Mucosa of rectum (tissue), 2 donors: ENCODE data around the gene CCDC34.

ENCODE experiments used
- H3K27ac ChIP-seq, 2 donors: one replicate each; pipeline ENCODE4 v1.7.0; 2013; ENCODE audit warnings: inconsistent platforms in 2 of 2, low read depth in 2 of 2, low read length in 2 of 2
- H3K27me3 ChIP-seq, 2 donors: one replicate each; pipeline ENCODE4 v1.7.0; 2013; ENCODE audit warnings: low read length in 2 of 2; ENCODE audit not compliant: control insufficient read depth in 2 of 2, insufficient read depth in 2 of 2
- H3K36me3 ChIP-seq, 2 donors: one replicate each; pipeline ENCODE4 v1.7.0; 2013; ENCODE audit warnings: low read length in 2 of 2; ENCODE audit not compliant: control insufficient read depth in 2 of 2, insufficient read depth in 2 of 2
- H3K4me1 ChIP-seq, 2 donors: one replicate each; pipeline ENCODE4 v1.7.0; 2013; ENCODE audit warnings: low read length in 2 of 2, mild to moderate bottlenecking in 1 of 2; ENCODE audit not compliant: control insufficient read depth in 2 of 2, insufficient read depth in 2 of 2
- H3K4me3 ChIP-seq, 2 donors: one replicate each; pipeline ENCODE4 v1.7.0; 2013; ENCODE audit warnings: low read length in 2 of 2
- H3K9ac ChIP-seq, 2 donors: one replicate each; pipeline ENCODE4 v1.7.0; 2013; ENCODE audit warnings: low read length in 2 of 2, low read depth in 1 of 2, mild to moderate bottlenecking in 1 of 2
- H3K9me3 ChIP-seq, 2 donors: one replicate each; pipeline ENCODE4 v1.7.0; 2013; ENCODE audit warnings: low read length in 2 of 2; ENCODE audit not compliant: control insufficient read depth in 2 of 2
- donor health status: healthy.
- donor health status: Normal muscosa, but diverticular disease.

The CCDC34 gene

GRCh38 chr11:27312110-27312509, 50.9 kb downstream of the CCDC34 start:
- H3K4me1 ChIP-seq, result no peaks in the 10 kb centered on the region
- no peaks in the 10 kb centered on the region for H3K36me3 ChIP-seq
- no peak overlapping the region for H3K9ac ChIP-seq
- H3K4me3 ChIP-seq, result no peak overlapping the region
- H3K9me3 ChIP-seq, result no peaks in the 10 kb centered on the region
- H3K27me3 ChIP-seq, result no peaks in the 10 kb centered on the region
- H3K27ac ChIP-seq, result no peak overlapping the region

GRCh38 chr11:27310707-27311106, 52.3 kb downstream of the CCDC34 start:
- Histone ChIP-seq H3K4me3 (no peak overlapping the region), H3K27ac (no peak overlapping the region), H3K27me3 (no peaks in the 10 kb centered on the region), H3K4me1 (no peaks in the 10 kb centered on the region), H3K36me3 (no peaks in the 10 kb centered on the region), H3K9ac (no peak overlapping the region), H3K9me3 (no peaks in the 10 kb centered on the region)

GRCh38 chr11:27310182-27310581, 52.8 kb downstream of the CCDC34 start:
- Histone ChIP-seq H3K9ac (no peak overlapping the region), H3K27ac (no peak overlapping the region), H3K4me3 (no peak overlapping the region), H3K27me3 (no peaks in the 10 kb centered on the region), H3K36me3 (no peaks in the 10 kb centered on the region), H3K4me1 (no peaks in the 10 kb centered on the region), H3K9me3 (no peaks in the 10 kb centered on the region)

- Histone ChIP-seq H3K9ac (no peak overlapping the region), H3K36me3 (no peaks in the 10 kb centered on the region)
Observed at GRCh38 chr11:27309046-27309445, 54.0 kb downstream of the CCDC34 start.

GRCh38 chr11:27307232-27307631, 55.8 kb downstream of the CCDC34 start:
- no peak overlapping the region for H3K9ac ChIP-seq

More at GRCh38 chr11:27309046-27309445, 54.0 kb downstream of the CCDC34 start:
- no peaks in the 10 kb centered on the region for H3K9me3 ChIP-seq
- H3K27me3 ChIP-seq, result no peaks in the 10 kb centered on the region
- no peaks in the 10 kb centered on the region for H3K4me1 ChIP-seq
- H3K4me3 ChIP-seq, result no peak overlapping the region
- H3K27ac ChIP-seq, result no peak overlapping the region

GRCh38 chr11:27305751-27306150, 57.3 kb downstream of the CCDC34 start:
- Histone ChIP-seq H3K27me3 (no peaks in the 10 kb centered on the region), H3K9me3 (no peaks in the 10 kb centered on the region), H3K27ac (no peak overlapping the region), H3K4me1 (no peaks in the 10 kb centered on the region), H3K9ac (no peak overlapping the region), H3K36me3 (no peaks in the 10 kb centered on the region), H3K4me3 (no peak overlapping the region)

More at GRCh38 chr11:27307232-27307631, 55.8 kb downstream of the CCDC34 start:
- no peaks in the 10 kb centered on the region for H3K36me3 ChIP-seq
- H3K4me1 ChIP-seq, result no peaks in the 10 kb centered on the region
- H3K9me3 ChIP-seq, result no peaks in the 10 kb centered on the region
- H3K27ac ChIP-seq, result no peak overlapping the region
- H3K27me3 ChIP-seq, result no peaks in the 10 kb centered on the region
- no peak overlapping the region for H3K4me3 ChIP-seq

- Histone ChIP-seq H3K27ac (no peak overlapping the region), H3K9me3 (no peaks in the 10 kb centered on the region), H3K9ac (no peak overlapping the region), H3K36me3 (no peaks in the 10 kb centered on the region), H3K27me3 (no peaks in the 10 kb centered on the region), H3K4me3 (no peak overlapping the region), H3K4me1 (no peaks in the 10 kb centered on the region)
Observed at GRCh38 chr11:27304514-27304913, 58.5 kb downstream of the CCDC34 start.

DNA sequence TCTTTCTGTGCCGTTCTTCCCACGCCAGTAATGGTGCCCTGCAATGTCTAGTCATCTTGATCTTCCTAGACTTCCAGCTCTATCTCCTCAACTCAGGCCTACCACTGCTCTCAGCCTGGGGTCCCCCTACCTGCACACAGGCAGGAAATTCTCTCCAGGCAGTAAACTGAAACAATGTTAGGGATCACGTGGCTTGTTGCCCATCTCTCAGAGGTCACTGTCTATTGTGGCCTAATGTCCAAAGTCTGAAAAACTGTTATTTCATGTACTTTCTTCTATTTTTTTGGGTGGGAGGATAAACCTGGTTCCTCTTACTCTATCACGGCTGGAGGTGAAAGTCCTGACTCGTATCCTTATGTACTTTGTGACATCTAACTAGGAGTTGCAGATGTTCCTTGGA, 59.1 kb downstream of the CCDC34 start:
- no peaks in the 10 kb centered on the region for H3K4me1 ChIP-seq

DNA sequence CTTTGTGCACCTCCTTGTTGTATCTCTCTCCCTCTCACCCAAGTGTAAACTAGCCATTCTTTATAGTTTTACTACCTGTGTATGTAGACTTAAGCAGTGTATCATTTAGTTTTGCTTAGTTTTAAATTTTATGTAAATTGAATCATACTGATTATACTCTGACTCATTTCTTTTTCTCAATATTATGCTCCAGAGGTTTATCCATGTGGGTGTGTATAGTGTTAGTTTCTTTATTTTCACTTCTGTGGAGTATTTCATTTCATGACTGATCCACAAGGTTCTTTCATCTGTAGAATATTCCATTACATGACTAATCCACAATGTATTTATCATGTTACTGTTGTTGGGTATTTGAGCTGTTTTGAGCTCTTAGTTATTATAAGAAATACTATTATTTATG, 62.0 kb downstream of the CCDC34 start:
- Histone ChIP-seq H3K36me3 (no peaks in the 10 kb centered on the region), H3K27me3 (no peaks in the 10 kb centered on the region), H3K27ac (no peak overlapping the region), H3K4me3 (no peak overlapping the region), H3K9me3 (no peaks in the 10 kb centered on the region), H3K9ac (no peak overlapping the region), H3K4me1 (peaks cover 0 to 6% of the 10 kb centered on the region in 2 donors)

More for the DNA sequence above, 59.1 kb downstream of the CCDC34 start:
- no peak overlapping the region for H3K27ac ChIP-seq
- H3K9me3 ChIP-seq, result no peaks in the 10 kb centered on the region
- H3K9ac ChIP-seq, result no peak overlapping the region
- H3K36me3 ChIP-seq, result no peaks in the 10 kb centered on the region
- no peaks in the 10 kb centered on the region for H3K27me3 ChIP-seq
- H3K4me3 ChIP-seq, result no peak overlapping the region

GRCh38 chr11:27297616-27298015, 65.4 kb downstream of the CCDC34 start:
- no peaks in the 10 kb centered on the region for H3K36me3 ChIP-seq
- H3K9me3 ChIP-seq, result no peaks in the 10 kb centered on the region
- H3K27ac ChIP-seq, result no peak overlapping the region
- H3K9ac ChIP-seq, result no peak overlapping the region
- H3K27me3 ChIP-seq, result no peaks in the 10 kb centered on the region
- no peak overlapping the region for H3K4me3 ChIP-seq
- peaks cover 18 to 28% of the 10 kb centered on the region in 2 donors for H3K4me1 ChIP-seq

DNA sequence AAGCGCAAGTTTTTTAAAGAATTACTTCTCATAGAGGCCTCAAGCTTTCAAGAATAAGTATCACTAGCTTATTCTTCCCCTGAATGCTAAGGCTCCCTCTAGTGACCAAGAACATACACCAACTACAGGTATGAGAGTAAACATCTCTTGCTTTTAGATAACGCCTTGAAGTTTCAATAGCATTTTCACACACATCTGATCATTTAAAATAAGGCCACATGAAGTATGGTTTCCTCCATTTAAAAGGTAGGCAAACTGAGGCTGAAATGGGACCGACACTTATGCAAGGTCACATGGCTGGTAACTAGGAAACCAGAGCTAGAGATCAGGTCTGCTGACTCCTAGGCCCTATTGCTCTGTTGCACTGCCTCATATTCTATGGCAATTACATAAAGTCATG, 66.5 kb downstream of the CCDC34 start:
- Histone ChIP-seq H3K27me3 (no peaks in the 10 kb centered on the region), H3K36me3 (no peaks in the 10 kb centered on the region), H3K9me3 (no peaks in the 10 kb centered on the region), H3K27ac (no peak overlapping the region), H3K4me3 (peak overlapping the region in 1 of 2 donors; percentile 8), H3K4me1 (peaks cover 18 to 40% of the 10 kb centered on the region in 2 donors), H3K9ac (no peak overlapping the region)
